H1 (cell line): ENCODE data around the gene ZNF609. TPM values are rescaled to one million over a fixed set of nuclear protein-coding genes. Genes with fewer than 3 reads are reported as not detected.

Experiments
- CTCF ChIA-PET: fragments of 300-600 bp; sonication (Branson Sonifier 250); formaldehyde crosslinking; loops from one replicate; lab custom pipeline; 2021; ENCODE audit not compliant: partially characterized antibody; lab: Charles Lee
- POLR2A ChIA-PET: fragments of 300-600 bp; sonication (Branson Sonifier 250); formaldehyde crosslinking; loops from one replicate; lab custom pipeline; 2021; ENCODE audit warnings: inconsistent platforms; ENCODE audit not compliant: partially characterized antibody; lab: Charles Lee
- DNase-seq, 2 experiments: peaks; one replicate each; pipeline versions ENCODE4 v3.0.0 to v3.0.0-alpha.2; 2010 to 2022; ENCODE audit warnings: low spot score in 2 of 2, low read depth in 1 of 2, mixed read lengths in 1 of 2
- FAIRE-seq: peaks from 2 replicates; lab custom pipeline; 2011; peaks lifted over from hg19 to GRCh38; lab: Jason Lieb, UNC
- H2AFZ ChIP-seq: 2 replicates; pipeline ENCODE4 v1.8.1; 2012; ENCODE audit warnings: low read length, inconsistent platforms
- H2AK5ac ChIP-seq: 2 replicates; pipeline ENCODE4 v1.6.1; 2013; ENCODE audit warnings: low read depth, low read length
- H2BK120ac ChIP-seq: replicated peaks from 2 replicates; pipeline ENCODE3; 2013; ENCODE audit warnings: low read depth, low read length, inconsistent platforms
- H2BK12ac ChIP-seq: 2 replicates; pipeline ENCODE4 v1.6.1; 2013; ENCODE audit warnings: low read depth, low read length
- H2BK15ac ChIP-seq: 2 replicates; pipeline ENCODE4 v1.6.1; 2013; ENCODE audit warnings: low read length
- H2BK20ac ChIP-seq: 2 replicates; pipeline ENCODE4 v1.6.1; 2013; ENCODE audit warnings: low read length
- H2BK5ac ChIP-seq: 2 replicates; pipeline ENCODE4 v1.6.1; 2013; ENCODE audit warnings: low read depth, low read length
- H3K14ac ChIP-seq: 2 replicates; pipeline ENCODE4 v1.6.1; 2013; ENCODE audit warnings: inconsistent platforms; ENCODE audit not compliant: insufficient read length
- H3K18ac ChIP-seq: 2 replicates; pipeline ENCODE4 v1.6.1; 2013; ENCODE audit warnings: low read length; ENCODE audit errors: extremely low read depth
- H3K23ac ChIP-seq: 2 replicates; pipeline ENCODE4 v1.6.1; 2013; ENCODE audit warnings: inconsistent platforms; ENCODE audit not compliant: insufficient read length
- H3K23me2 ChIP-seq: 2 replicates; pipeline ENCODE4 v1.6.1; 2013; ENCODE audit warnings: low read depth, low read length
- H3K27ac ChIP-seq: 2 replicates; pipeline ENCODE4 v1.6.1; 2011; ENCODE audit warnings: low read depth, low read length, inconsistent platforms
- H3K27me3 ChIP-seq, 4 experiments: replicated peaks in 1 of 4; 1 replicate in 1 of 4; 2 replicates in 3 of 4; pipeline versions ENCODE4 v1.6.1 to v1.8.1; 2011 to 2013; ENCODE audit warnings: low read length in 3 of 4, mild to moderate bottlenecking in 3 of 4, inconsistent platforms in 2 of 4, mixed read lengths in 2 of 4, moderate library complexity in 1 of 4; ENCODE audit not compliant: control insufficient read depth in 3 of 4, insufficient read depth in 3 of 4; ENCODE audit errors: extremely low read depth in 1 of 4
- H3K36me3 ChIP-seq, 4 experiments: 2 replicates each; pipeline versions ENCODE4 v1.6.1 to v1.8.1; 2011 to 2013; ENCODE audit warnings: mild to moderate bottlenecking in 4 of 4, low read length in 3 of 4, moderate library complexity in 2 of 4, control low read depth in 1 of 4, inconsistent platforms in 1 of 4; ENCODE audit not compliant: insufficient read depth in 4 of 4, control insufficient read depth in 2 of 4
- H3K4ac ChIP-seq: replicated peaks from 2 replicates; pipeline ENCODE3; 2013; ENCODE audit warnings: low read length, low read depth, mixed read lengths, inconsistent platforms; ENCODE audit not compliant: insufficient read length
- H3K4me1 ChIP-seq, 4 experiments: replicated peaks in 1 of 4; 1 replicate in 1 of 4; 2 replicates in 3 of 4; pipeline versions ENCODE4 v1.6.1 to v1.8.1; 2011 to 2013; ENCODE audit warnings: low read length in 3 of 4, inconsistent platforms in 2 of 4, mixed read lengths in 1 of 4; ENCODE audit not compliant: insufficient read depth in 4 of 4, control insufficient read depth in 3 of 4
- H3K4me2 ChIP-seq, 2 experiments: 2 replicates each; pipeline versions ENCODE4 v1.6.1 to v1.8.1; 2011 to 2013; ENCODE audit warnings: low read depth in 2 of 2, low read length in 2 of 2, control low read depth in 1 of 2, inconsistent platforms in 1 of 2, mild to moderate bottlenecking in 1 of 2; ENCODE audit not compliant: insufficient read depth in 1 of 2
- H3K4me3 ChIP-seq, 4 experiments: fragments of 200-600, 300-600 bp in 1 of 4; sonication (generic), shearing (Covaris generic), sonication (Bioruptor Twin) in 1 of 4; 2 replicates each; pipeline versions ENCODE4 v1.5.1 to v1.8.1; 2011 to 2016; ENCODE audit warnings: low read length in 4 of 4, low read depth in 3 of 4, control low read depth in 2 of 4, inconsistent platforms in 2 of 4, mild to moderate bottlenecking in 2 of 4, mixed read lengths in 1 of 4, moderate library complexity in 1 of 4; ENCODE audit not compliant: insufficient read depth in 2 of 4; ENCODE audit errors: extremely low read depth in 1 of 4
- H3K56ac ChIP-seq: replicated peaks from 2 replicates; pipeline ENCODE3; 2013; ENCODE audit warnings: low read depth, mild to moderate bottlenecking, mixed read lengths, low read length, inconsistent platforms; ENCODE audit not compliant: insufficient read length
- H3K79me1 ChIP-seq: 2 replicates; pipeline ENCODE4 v1.6.1; 2013; ENCODE audit warnings: low read depth, low read length, control low read depth
- H3K79me2 ChIP-seq, 2 experiments: 2 replicates each; pipeline versions ENCODE4 v1.6.1 to v1.8.1; 2012 to 2013; ENCODE audit warnings: low read length in 2 of 2, mild to moderate bottlenecking in 2 of 2, inconsistent platforms in 1 of 2; ENCODE audit not compliant: insufficient read depth in 2 of 2, control insufficient read depth in 1 of 2
- H3K9ac ChIP-seq, 4 experiments: replicated peaks in 1 of 4; 1 replicate in 1 of 4; 2 replicates in 3 of 4; pipeline versions ENCODE4 v1.6.1 to v1.8.1; 2011 to 2013; ENCODE audit warnings: low read depth in 3 of 4, low read length in 3 of 4, control low read depth in 2 of 4, mild to moderate bottlenecking in 2 of 4, moderate library complexity in 2 of 4, inconsistent platforms in 1 of 4; ENCODE audit errors: extremely low read depth in 1 of 4
- H3K9me3 ChIP-seq, 2 experiments: 2 replicates each; pipeline versions ENCODE4 v1.6.1 to v1.8.1; 2012 to 2013; ENCODE audit warnings: mild to moderate bottlenecking in 2 of 2, moderate library complexity in 2 of 2, control low read depth in 1 of 2, inconsistent platforms in 1 of 2, low read depth in 1 of 2, low read length in 1 of 2, mixed read lengths in 1 of 2; ENCODE audit not compliant: insufficient read depth in 2 of 2
- H4K20me1 ChIP-seq, 2 experiments: replicated peaks in 1 of 2; 2 replicates each; pipeline versions ENCODE3 to v1.8.1; 2011 to 2013; ENCODE audit warnings: inconsistent platforms in 2 of 2, low read length in 2 of 2, mild to moderate bottlenecking in 1 of 2; ENCODE audit not compliant: insufficient read depth in 2 of 2, control insufficient read depth in 1 of 2
- H4K5ac ChIP-seq: 2 replicates; pipeline ENCODE4 v1.6.1; 2013; ENCODE audit warnings: low read length, low read depth, mixed read lengths, inconsistent platforms; ENCODE audit not compliant: insufficient read length
- H4K8ac ChIP-seq: 2 replicates; pipeline ENCODE4 v1.8.0; 2013; ENCODE audit warnings: mild to moderate bottlenecking, moderate library complexity, low read length, inconsistent platforms; ENCODE audit not compliant: insufficient read depth; ENCODE audit errors: extremely low read depth
- H4K91ac ChIP-seq: replicated peaks from 2 replicates; pipeline ENCODE3; 2013; ENCODE audit warnings: low read length, mixed read lengths, inconsistent platforms; ENCODE audit not compliant: insufficient read length
- CEBPB ChIP-seq: IDR thresholded peaks from 2 replicates; pipeline ENCODE4 v1.6.1; 2012; ENCODE audit warnings: low read depth, low read length
- HDAC6 ChIP-seq: IDR thresholded peaks from one replicate; pipeline ENCODE4 v1.7.1; 2012; ENCODE audit warnings: low read depth, mild to moderate bottlenecking, inconsistent platforms, low read length, moderate library complexity
- WGBS, 2 experiments: shearing (Covaris generic) in 1 of 2; methylation state at CpG; one replicate each; pipeline versions ENCODE4 v1.1.6 to v1.1.7; 2013 to 2015; ENCODE audit warnings: low lambda C conversion rate in 2 of 2, mixed read lengths in 2 of 2, inconsistent platforms in 1 of 2, low coverage in 1 of 2, missing lambda C conversion rate in 1 of 2; ENCODE audit not compliant: insufficient replicate concordance in 2 of 2, insufficient coverage in 1 of 2, insufficient read length in 1 of 2; ENCODE audit errors: extremely low coverage in 1 of 2, missing lambda C conversion rate in 1 of 2; 5-methylcytosine and 5-hydroxymethylcytosine counted together
- polyA plus RNA-seq, 7 experiments: library from polyadenylated mRNA; depleted of rRNA in 3 of 7; stranded (reverse) in 5 of 7; unstranded in 2 of 7; fragments of >200 nt in 5 of 7; fragments of 200-250 nt in 2 of 7; gene quantifications; 1 replicate in 5 of 7; 2 replicates in 1 of 7; 4 replicates in 1 of 7; pipeline versions ENCODE4 v1.2.1 to v1.2.3, GENCODE V29; 2011 to 2013; ENCODE audit warnings: missing spikeins in 2 of 7, mixed read lengths in 2 of 7
- total RNA-seq: library from RNA; stranded (reverse); fragmentation: NEBNext Ultra II Directional; extraction: Animal tissue kit (Norgen Biotek cat#: 25700); gene quantifications from 2 replicates; pipeline ENCODE4 v1.2.1, GENCODE V29; 2021

ZNF609 gene
- total and polyA plus RNA-seq, 2 of the 8 experiments (the other 6 are each of a cell fraction or from before 2014, with no cell fraction given): 15.5 to 47.8 TPM

GRCh38 chr15:64574301-64575017, 114.1 kb downstream of the ZNF609 start:
- Histone ChIP-seq H2BK120ac (no peak overlapping the region), H2AK5ac (no peak overlapping the region), H3K4me2 (no peak overlapping the region)
- FAIRE-seq: no peak
- TF ChIP-seq HDAC6 (no peak), CEBPB (no peak)
- TF ChIP-seq, all 59 proteins: peak for 0
- Histone ChIP-seq H3K27me3 (no peaks in the 10 kb centered on the region), H3K79me2 (peaks cover 3 to 65% of the 10 kb centered on the region in 2 experiments; a peak in 3 of 4 replicates), H3K23ac (no peak overlapping the region), H2BK5ac (no peak overlapping the region), H4K20me1 (peaks cover 0 to 7% of the 10 kb centered on the region in 2 experiments), H3K4me1 (no peaks in the 10 kb centered on the region), H4K5ac (no peak overlapping the region), H3K36me3 (no peaks in the 10 kb centered on the region), H3K9ac (no peak overlapping the region), H3K79me1 (peaks cover 2% of the 10 kb centered on the region; the same call in 1 of the 2 replicates), H3K14ac (no peak overlapping the region), H2AFZ (no peak overlapping the region), H3K4ac (no peak overlapping the region), H3K56ac (no peak overlapping the region), H3K9me3 (no peaks in the 10 kb centered on the region), H3K27ac (no peak overlapping the region), H4K91ac (no peak overlapping the region), H3K23me2 (no peaks in the 10 kb centered on the region), H4K8ac (no peak overlapping the region), H3K4me3 (no peak overlapping the region), H2BK20ac (no peak overlapping the region), H2BK15ac (no peak overlapping the region), H3K18ac (no peak overlapping the region), H2BK12ac (no peak overlapping the region)
- ChIA-PET CTCF (interaction anchor here (0.9 to 1.0 kb wide), 2 partner anchors 104 to 108 kb away, joined by 3 read pairs; no protein-coding TSS in a partner anchor), POLR2A (no interaction called here)
- 69% methylated on average over 1 of the region's 1 CpG; no CpG with 5 or more reads in 1 of the 2 experiments for WGBS, 2 experiments
- DNase-seq: no peak
